RWPE1 (cell line): Measurements from ENCODE around the gene MTCH1.
A peak's percentile ranks its signal among the peaks of the same experiment; 100 is the strongest.
"Not testable (repeated sequence)": the region's sequence is repeated elsewhere in the genome, so short reads cannot be mapped to it uniquely, and the experiment has no call there.

Source experiments
- CTCF ChIA-PET: fragments of 350-600 bp; sonication (Branson Sonifier 250); formaldehyde crosslinking; extraction: SDS; loops from one replicate; lab custom pipeline; 2021; lab: Yijun Ruan, JAX
- POLR2A ChIA-PET: fragments of 400-600 bp; formaldehyde crosslinking; extraction: SDS; loops from one replicate; lab custom pipeline; 2020; ENCODE audit warnings: antibody characterized with exemption; ENCODE audit not compliant: low non-redundant PET; lab: Yijun Ruan, JAX
- DNase-seq: peaks from one replicate; pipeline ENCODE4 v3.0.0; 2012; ENCODE audit warnings: low spot score
- H3K27ac ChIP-seq: fragments of 450-650 bp; 2 replicates; pipeline ENCODE4 v1.5.1; 2017
- CTCF ChIP-seq: fragments of 450-650 bp; conservative IDR thresholded peaks from 2 replicates; pipeline ENCODE4 v1.5.1; 2017; ENCODE audit warnings: low read depth, mild to moderate bottlenecking

The MTCH1 gene

GRCh38 chr6:36940027-36940426, 46.0 kb downstream of the MTCH1 start:
- POLR2A ChIA-PET: no interaction called here
- DNase-seq: no peak
- no peak overlapping the region for H3K27ac ChIP-seq
- no peak for TF ChIP-seq CTCF
- CTCF ChIA-PET: no interaction called here

GRCh38 chr6:36939005-36939404, 47.0 kb downstream of the MTCH1 start:
- DNase-seq, POLR2A ChIA-PET, H3K27ac ChIP-seq: not testable (repeated sequence)
- CTCF ChIA-PET: interaction anchor here (0.6 kb wide), 1 partner anchor 25 kb away, joined by 3 read pairs; no protein-coding TSS in a partner anchor

- no peak overlapping the region for H3K27ac ChIP-seq
- TF ChIP-seq CTCF: no peak
- POLR2A ChIA-PET: no interaction called here
- CTCF ChIA-PET: no interaction called here
- DNase-seq: peak; percentile 83
Measured at GRCh38 chr6:36938536-36938935, 47.5 kb downstream of the MTCH1 start.

GRCh38 chr6:36937896-36938295, 48.1 kb downstream of the MTCH1 start:
- no peak overlapping the region for H3K27ac ChIP-seq
- no peak for TF ChIP-seq CTCF
- CTCF ChIA-PET: interaction anchor here (0.5 kb wide), 1 partner anchor 48 kb away, joined by 3 read pairs; no protein-coding TSS in a partner anchor
- POLR2A ChIA-PET: no interaction called here
- no peak for DNase-seq

GRCh38 chr6:36936824-36937223, 49.2 kb downstream of the MTCH1 start:
- H3K27ac ChIP-seq: no peak overlapping the region
- CTCF ChIA-PET: interaction anchor here (0.6 kb wide), 1 partner anchor 172 kb away, joined by 4 read pairs; no protein-coding TSS in a partner anchor
- POLR2A ChIA-PET: no interaction called here
- TF ChIP-seq CTCF: no peak
- DNase-seq: no peak

GRCh38 chr6:36934901-36935300, 51.1 kb downstream of the MTCH1 start:
- no peak for TF ChIP-seq CTCF
- DNase-seq: peak; percentile 37
- H3K27ac ChIP-seq: no peak overlapping the region
- ChIA-PET CTCF (no interaction called here), POLR2A (no interaction called here)

- H3K27ac ChIP-seq: no peak overlapping the region
- DNase-seq: no peak
- ChIA-PET POLR2A (no interaction called here), CTCF (interaction anchor here (1.1 kb wide), 1 partner anchor 53 kb away, joined by 3 read pairs; the partner anchor contains the start of gene MTCH1)
- TF ChIP-seq CTCF: no peak
Measured at GRCh38 chr6:36933519-36933918, 52.5 kb downstream of the MTCH1 start.
